Peyer's patch (tissue), 4 donors: Measurements from ENCODE around the gene CNRIP1.

Experiments used
- POLR2A ChIP-seq, 2 donors: fragments of 450-650 bp; IDR thresholded peaks; one replicate each; pipeline ENCODE4 v1.5.1; 2017; ENCODE audit warnings: antibody characterized with exemption in 2 of 2, mild to moderate bottlenecking in 2 of 2, moderate library complexity in 2 of 2
- TF ChIP-seq, protein P1 (sequence below), 6 experiments: fragments of 450-650 bp in 4 of 6; fragments of 200-600 bp in 2 of 6; sonication (generic) in 1 of 6; IDR thresholded peaks; one replicate each; pipeline ENCODE4 v1.5.1; 2017 to 2019; ENCODE audit warnings: antibody characterized with exemption in 6 of 6, mild to moderate bottlenecking in 3 of 6, moderate library complexity in 1 of 6

DNA sequence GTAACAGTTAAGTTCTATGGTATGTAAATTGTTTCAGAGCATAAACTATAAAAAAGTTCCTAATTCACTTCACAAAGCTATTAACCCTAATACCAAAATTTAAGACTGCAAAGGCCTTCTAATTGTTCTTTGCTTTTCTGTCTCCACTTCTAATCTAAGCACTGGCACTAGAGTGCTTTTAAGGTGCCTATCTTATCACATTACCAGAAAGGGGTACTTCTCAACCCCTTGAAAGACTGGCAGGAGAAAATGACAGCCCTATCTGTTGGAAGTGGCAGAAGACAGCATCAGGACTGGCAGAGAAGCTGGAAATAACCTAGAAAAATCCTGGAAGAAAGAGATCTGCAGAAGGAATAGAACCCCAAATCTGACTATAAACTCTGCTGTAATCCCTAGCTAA, 10.3 kb downstream of the CNRIP1 start:
- TF ChIP-seq, protein P1, sequence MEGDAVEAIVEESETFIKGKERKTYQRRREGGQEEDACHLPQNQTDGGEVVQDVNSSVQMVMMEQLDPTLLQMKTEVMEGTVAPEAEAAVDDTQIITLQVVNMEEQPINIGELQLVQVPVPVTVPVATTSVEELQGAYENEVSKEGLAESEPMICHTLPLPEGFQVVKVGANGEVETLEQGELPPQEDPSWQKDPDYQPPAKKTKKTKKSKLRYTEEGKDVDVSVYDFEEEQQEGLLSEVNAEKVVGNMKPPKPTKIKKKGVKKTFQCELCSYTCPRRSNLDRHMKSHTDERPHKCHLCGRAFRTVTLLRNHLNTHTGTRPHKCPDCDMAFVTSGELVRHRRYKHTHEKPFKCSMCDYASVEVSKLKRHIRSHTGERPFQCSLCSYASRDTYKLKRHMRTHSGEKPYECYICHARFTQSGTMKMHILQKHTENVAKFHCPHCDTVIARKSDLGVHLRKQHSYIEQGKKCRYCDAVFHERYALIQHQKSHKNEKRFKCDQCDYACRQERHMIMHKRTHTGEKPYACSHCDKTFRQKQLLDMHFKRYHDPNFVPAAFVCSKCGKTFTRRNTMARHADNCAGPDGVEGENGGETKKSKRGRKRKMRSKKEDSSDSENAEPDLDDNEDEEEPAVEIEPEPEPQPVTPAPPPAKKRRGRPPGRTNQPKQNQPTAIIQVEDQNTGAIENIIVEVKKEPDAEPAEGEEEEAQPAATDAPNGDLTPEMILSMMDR (IDR thresholded peaks at IDR 0.05): no peak
- no peak for TF ChIP-seq POLR2A (IDR thresholded peaks at IDR 0.05)
